HG03175 (cell line): ENCODE results near the gene CTTNBP2.

Experiments
- ATAC-seq: cut with Tn5 transposase; IDR thresholded peaks from one replicate; pipeline ENCODE4 v1.9.1; 2021; ENCODE audit warnings: mild to moderate bottlenecking, moderate library complexity; ENCODE audit not compliant: unreplicated experiment

The CTTNBP2 gene

GRCh38 chr7:117793976-117794375 is 79.3 kb downstream of the CTTNBP2 start:
- ATAC-seq: no peak

GRCh38 chr7:117793521-117793920 is 79.7 kb downstream of the CTTNBP2 start:
- ATAC-seq: no peak

- peak; percentile 71 for ATAC-seq
Measured at GRCh38 chr7:117791877-117792780, 81.1 kb downstream of the CTTNBP2 start.

- no peak for ATAC-seq
Measured at GRCh38 chr7:117790731-117791130, 82.5 kb downstream of the CTTNBP2 start.

- no peak for ATAC-seq
Measured at GRCh38 chr7:117790251-117790650, 83.0 kb downstream of the CTTNBP2 start.

GRCh38 chr7:117785431-117785830 is 87.8 kb downstream of the CTTNBP2 start:
- no peak for ATAC-seq

- peak; percentile 58 for ATAC-seq
Measured at GRCh38 chr7:117784315-117784714, 88.9 kb downstream of the CTTNBP2 start.

GRCh38 chr7:117782761-117783160 is 90.5 kb downstream of the CTTNBP2 start:
- no peak for ATAC-seq

GRCh38 chr7:117781707-117782106 is 91.5 kb downstream of the CTTNBP2 start:
- ATAC-seq: no peak

GRCh38 chr7:117780832-117781231 is 92.4 kb downstream of the CTTNBP2 start:
- peak; percentile 88 for ATAC-seq

- no peak for ATAC-seq
Measured at GRCh38 chr7:117777335-117778142, 95.7 kb downstream of the CTTNBP2 start.

GRCh38 chr7:117776224-117776623 is 97.0 kb downstream of the CTTNBP2 start:
- peak; percentile 27 for ATAC-seq

GRCh38 chr7:117775801-117776200 is 97.4 kb downstream of the CTTNBP2 start:
- ATAC-seq: no peak

GRCh38 chr7:117774943-117775342 is 98.3 kb downstream of the CTTNBP2 start:
- no peak for ATAC-seq

- peak; percentile 30 for ATAC-seq
Measured at GRCh38 chr7:117772421-117772820, 100.8 kb downstream of the CTTNBP2 start.

GRCh38 chr7:117771756-117772155 is 101.5 kb downstream of the CTTNBP2 start:
- ATAC-seq: no peak

- peak; percentile 36 for ATAC-seq
Measured at GRCh38 chr7:117769085-117769484, 104.2 kb downstream of the CTTNBP2 start.

- no peak for ATAC-seq
Measured at GRCh38 chr7:117767951-117768350, 105.3 kb downstream of the CTTNBP2 start.

GRCh38 chr7:117766913-117767312 is 106.3 kb downstream of the CTTNBP2 start:
- ATAC-seq: no peak

- no peak for ATAC-seq
Measured at GRCh38 chr7:117764031-117764430, 109.2 kb downstream of the CTTNBP2 start.

- no peak for ATAC-seq
Measured at GRCh38 chr7:117762055-117762454, 111.2 kb downstream of the CTTNBP2 start.
